Measurements from ENCODE around the gene TMEM150C. TPM values are rescaled to one million over a fixed set of nuclear protein-coding genes. Genes with fewer than 3 reads are reported as not detected.

The TMEM150C gene
- polyA plus RNA-seq, 2 of the 4 experiments (the other 2 are of a cell fraction), result 1.5 to 2.1 TPM

DNA sequence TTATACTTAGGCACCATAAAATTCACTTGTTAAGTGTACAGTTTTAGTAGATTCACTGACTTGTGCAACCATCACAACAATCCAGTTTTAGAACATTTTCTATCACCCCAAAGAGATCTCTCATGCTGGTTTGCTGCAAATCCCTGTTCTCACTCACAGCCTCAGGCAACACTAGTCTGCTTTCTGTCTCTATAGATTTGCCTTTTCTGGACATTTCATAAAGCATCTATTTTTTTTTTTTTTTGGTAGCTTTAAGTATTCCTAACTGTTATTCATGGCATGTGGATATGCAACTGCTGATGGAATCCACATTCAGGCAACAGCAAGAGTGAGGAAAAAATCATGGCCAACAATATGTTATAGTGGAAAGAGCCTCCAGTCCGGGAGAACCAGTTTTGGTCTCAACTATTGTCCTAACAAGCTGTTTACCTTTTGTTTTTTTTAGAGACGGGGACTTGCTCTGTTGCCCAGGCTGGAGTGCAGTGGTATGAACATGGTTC is 27.0 kb upstream of the TMEM150C start:
- Histone ChIP-seq H3K9me3 (no peaks in the 10 kb centered on the region), H3K4me3 (no peak overlapping the region), H3K27ac (no peak overlapping the region), H3K4me1 (no peaks in the 10 kb centered on the region), H3K4me2 (no peak overlapping the region)
- ATAC-seq, result no peak
- no peak for DNase-seq (ENCODE audit: low read depth in 1 of 2, low spot score in 1 of 2)
- WGBS (ENCODE audit: missing lambda C conversion rate), result 51% methylated on average over 2 of the region's 2 CpGs
- ChIA-PET CTCF (interaction anchor here (1.5 kb wide), 1 partner anchor 10 kb away, joined by 3 read pairs; no protein-coding TSS in a partner anchor), POLR2A (no interaction called here)
- no peak for FAIRE-seq
- TF ChIP-seq SMC3 (IDR thresholded peaks at IDR 0.05) (no peak), MAFK (IDR thresholded peaks at IDR 0.05; ENCODE audit: partially characterized antibody) (no peak), KDM5A (IDR thresholded peaks at IDR 0.05) (no peak), PHF8 (IDR thresholded peaks at IDR 0.05; ENCODE audit: borderline replicate concordance, low read depth) (no peak), TP53 (CRISPR knock-in tag; IDR thresholded peaks at IDR 0.05) (no peak), HOXA7 (CRISPR knock-in tag; IDR thresholded peaks at IDR 0.05) (no peak), FOXS1 (CRISPR knock-in tag; IDR thresholded peaks at IDR 0.05) (no peak), NR3C1 (IDR thresholded peaks at IDR 0.05) (no peak), MYC (IDR thresholded peaks at IDR 0.05; ENCODE audit: borderline replicate concordance, low read length) (no peak), HOXB13 (CRISPR knock-in tag; IDR thresholded peaks at IDR 0.05; ENCODE audit: low read depth) (no peak), ZFP36 (IDR thresholded peaks at IDR 0.05; ENCODE audit: borderline replicate concordance, partially characterized antibody) (no peak), RFX5 (IDR thresholded peaks at IDR 0.05) (no peak)
- TF ChIP-seq, protein P1, sequence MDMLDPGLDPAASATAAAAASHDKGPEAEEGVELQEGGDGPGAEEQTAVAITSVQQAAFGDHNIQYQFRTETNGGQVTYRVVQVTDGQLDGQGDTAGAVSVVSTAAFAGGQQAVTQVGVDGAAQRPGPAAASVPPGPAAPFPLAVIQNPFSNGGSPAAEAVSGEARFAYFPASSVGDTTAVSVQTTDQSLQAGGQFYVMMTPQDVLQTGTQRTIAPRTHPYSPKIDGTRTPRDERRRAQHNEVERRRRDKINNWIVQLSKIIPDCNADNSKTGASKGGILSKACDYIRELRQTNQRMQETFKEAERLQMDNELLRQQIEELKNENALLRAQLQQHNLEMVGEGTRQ (IDR thresholded peaks at IDR 0.05), result no peak
- TF ChIP-seq, protein P2, sequence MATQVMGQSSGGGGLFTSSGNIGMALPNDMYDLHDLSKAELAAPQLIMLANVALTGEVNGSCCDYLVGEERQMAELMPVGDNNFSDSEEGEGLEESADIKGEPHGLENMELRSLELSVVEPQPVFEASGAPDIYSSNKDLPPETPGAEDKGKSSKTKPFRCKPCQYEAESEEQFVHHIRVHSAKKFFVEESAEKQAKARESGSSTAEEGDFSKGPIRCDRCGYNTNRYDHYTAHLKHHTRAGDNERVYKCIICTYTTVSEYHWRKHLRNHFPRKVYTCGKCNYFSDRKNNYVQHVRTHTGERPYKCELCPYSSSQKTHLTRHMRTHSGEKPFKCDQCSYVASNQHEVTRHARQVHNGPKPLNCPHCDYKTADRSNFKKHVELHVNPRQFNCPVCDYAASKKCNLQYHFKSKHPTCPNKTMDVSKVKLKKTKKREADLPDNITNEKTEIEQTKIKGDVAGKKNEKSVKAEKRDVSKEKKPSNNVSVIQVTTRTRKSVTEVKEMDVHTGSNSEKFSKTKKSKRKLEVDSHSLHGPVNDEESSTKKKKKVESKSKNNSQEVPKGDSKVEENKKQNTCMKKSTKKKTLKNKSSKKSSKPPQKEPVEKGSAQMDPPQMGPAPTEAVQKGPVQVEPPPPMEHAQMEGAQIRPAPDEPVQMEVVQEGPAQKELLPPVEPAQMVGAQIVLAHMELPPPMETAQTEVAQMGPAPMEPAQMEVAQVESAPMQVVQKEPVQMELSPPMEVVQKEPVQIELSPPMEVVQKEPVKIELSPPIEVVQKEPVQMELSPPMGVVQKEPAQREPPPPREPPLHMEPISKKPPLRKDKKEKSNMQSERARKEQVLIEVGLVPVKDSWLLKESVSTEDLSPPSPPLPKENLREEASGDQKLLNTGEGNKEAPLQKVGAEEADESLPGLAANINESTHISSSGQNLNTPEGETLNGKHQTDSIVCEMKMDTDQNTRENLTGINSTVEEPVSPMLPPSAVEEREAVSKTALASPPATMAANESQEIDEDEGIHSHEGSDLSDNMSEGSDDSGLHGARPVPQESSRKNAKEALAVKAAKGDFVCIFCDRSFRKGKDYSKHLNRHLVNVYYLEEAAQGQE (IDR thresholded peaks at IDR 0.05), result no peak
- TF ChIP-seq, protein P3, sequence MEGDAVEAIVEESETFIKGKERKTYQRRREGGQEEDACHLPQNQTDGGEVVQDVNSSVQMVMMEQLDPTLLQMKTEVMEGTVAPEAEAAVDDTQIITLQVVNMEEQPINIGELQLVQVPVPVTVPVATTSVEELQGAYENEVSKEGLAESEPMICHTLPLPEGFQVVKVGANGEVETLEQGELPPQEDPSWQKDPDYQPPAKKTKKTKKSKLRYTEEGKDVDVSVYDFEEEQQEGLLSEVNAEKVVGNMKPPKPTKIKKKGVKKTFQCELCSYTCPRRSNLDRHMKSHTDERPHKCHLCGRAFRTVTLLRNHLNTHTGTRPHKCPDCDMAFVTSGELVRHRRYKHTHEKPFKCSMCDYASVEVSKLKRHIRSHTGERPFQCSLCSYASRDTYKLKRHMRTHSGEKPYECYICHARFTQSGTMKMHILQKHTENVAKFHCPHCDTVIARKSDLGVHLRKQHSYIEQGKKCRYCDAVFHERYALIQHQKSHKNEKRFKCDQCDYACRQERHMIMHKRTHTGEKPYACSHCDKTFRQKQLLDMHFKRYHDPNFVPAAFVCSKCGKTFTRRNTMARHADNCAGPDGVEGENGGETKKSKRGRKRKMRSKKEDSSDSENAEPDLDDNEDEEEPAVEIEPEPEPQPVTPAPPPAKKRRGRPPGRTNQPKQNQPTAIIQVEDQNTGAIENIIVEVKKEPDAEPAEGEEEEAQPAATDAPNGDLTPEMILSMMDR (IDR thresholded peaks at IDR 0.05), result no peak
- TF ChIP-seq, protein P4, sequence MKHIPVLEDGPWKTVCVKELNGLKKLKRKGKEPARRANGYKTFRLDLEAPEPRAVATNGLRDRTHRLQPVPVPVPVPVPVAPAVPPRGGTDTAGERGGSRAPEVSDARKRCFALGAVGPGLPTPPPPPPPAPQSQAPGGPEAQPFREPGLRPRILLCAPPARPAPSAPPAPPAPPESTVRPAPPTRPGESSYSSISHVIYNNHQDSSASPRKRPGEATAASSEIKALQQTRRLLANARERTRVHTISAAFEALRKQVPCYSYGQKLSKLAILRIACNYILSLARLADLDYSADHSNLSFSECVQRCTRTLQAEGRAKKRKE (CRISPR knock-in tag; IDR thresholded peaks at IDR 0.05; ENCODE audit: low read depth), result no peak

DNA sequence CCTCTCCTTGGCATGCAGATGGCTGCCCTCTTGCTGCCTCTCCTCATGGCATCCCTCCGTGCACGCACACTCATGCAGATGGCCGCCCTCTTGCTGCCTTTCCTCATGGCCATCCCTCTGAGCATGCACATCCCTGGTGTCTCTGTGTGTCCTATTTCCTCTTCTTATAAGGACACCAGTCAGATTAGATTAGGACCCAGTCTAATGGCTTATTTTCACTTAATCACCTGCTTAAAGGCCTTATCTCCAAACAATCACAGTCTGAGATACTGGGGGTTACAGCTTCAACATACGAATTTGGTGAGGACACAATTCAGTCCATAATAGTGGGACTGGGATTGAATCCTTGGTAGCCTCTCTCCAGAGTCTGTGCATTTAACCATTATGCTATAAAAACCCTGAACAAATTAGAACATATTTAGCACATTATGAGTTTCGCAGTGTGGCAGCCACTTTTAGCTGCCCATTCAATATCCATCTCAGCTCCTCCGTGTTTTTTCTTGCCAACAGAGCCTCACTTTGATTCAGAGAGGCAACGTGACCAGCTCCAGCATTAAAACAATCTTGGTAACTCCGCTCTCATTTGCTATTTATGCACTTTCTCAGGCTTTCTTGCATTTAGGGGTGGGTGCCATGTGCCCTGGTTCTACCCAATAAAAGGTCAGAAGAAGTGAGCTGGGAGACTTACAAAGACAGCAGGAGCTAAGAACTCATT is 26.2 kb upstream of the TMEM150C start:
- WGBS (ENCODE audit: missing lambda C conversion rate), result 61% methylated on average over 8 of the region's 8 CpGs
- no peaks in the 10 kb centered on the region for H3K4me1 ChIP-seq
- ATAC-seq, result no peak
- FAIRE-seq, result no peak
- no peaks in the 10 kb centered on the region for H3K9me3 ChIP-seq
- no peak overlapping the region for H3K4me2 ChIP-seq
- no peak overlapping the region for H3K4me3 ChIP-seq
- POLR2A ChIA-PET, result no interaction called here
- H3K27ac ChIP-seq, result no peak overlapping the region
- TF ChIP-seq, protein P5, sequence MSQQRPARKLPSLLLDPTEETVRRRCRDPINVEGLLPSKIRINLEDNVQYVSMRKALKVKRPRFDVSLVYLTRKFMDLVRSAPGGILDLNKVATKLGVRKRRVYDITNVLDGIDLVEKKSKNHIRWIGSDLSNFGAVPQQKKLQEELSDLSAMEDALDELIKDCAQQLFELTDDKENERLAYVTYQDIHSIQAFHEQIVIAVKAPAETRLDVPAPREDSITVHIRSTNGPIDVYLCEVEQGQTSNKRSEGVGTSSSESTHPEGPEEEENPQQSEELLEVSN (IDR thresholded peaks at IDR 0.05; ENCODE audit: borderline replicate concordance, low read depth), result no peak
- TF ChIP-seq RARB (CRISPR knock-in tag; IDR thresholded peaks at IDR 0.05), result no peak
- TF ChIP-seq FOSB (CRISPR knock-in tag; IDR thresholded peaks at IDR 0.05), result no peak
- no peak for TF ChIP-seq RCOR1 (IDR thresholded peaks at IDR 0.05; ENCODE audit: low read depth, low read length)
- TF ChIP-seq SMC3 (IDR thresholded peaks at IDR 0.05), result no peak
- no peak for TF ChIP-seq RNF2 (IDR thresholded peaks at IDR 0.05; ENCODE audit: borderline replicate concordance, low read depth)
- TF ChIP-seq, protein P6, sequence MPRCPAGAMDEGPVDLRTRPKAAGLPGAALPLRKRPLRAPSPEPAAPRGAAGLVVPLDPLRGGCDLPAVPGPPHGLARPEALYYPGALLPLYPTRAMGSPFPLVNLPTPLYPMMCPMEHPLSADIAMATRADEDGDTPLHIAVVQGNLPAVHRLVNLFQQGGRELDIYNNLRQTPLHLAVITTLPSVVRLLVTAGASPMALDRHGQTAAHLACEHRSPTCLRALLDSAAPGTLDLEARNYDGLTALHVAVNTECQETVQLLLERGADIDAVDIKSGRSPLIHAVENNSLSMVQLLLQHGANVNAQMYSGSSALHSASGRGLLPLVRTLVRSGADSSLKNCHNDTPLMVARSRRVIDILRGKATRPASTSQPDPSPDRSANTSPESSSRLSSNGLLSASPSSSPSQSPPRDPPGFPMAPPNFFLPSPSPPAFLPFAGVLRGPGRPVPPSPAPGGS (IDR thresholded peaks at IDR 0.05), result no peak
- TF ChIP-seq, protein P7, sequence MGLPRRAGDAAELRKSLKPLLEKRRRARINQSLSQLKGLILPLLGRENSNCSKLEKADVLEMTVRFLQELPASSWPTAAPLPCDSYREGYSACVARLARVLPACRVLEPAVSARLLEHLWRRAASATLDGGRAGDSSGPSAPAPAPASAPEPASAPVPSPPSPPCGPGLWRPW (IDR thresholded peaks at IDR 0.05), result no peak
- no peak for TF ChIP-seq ZFP36 (IDR thresholded peaks at IDR 0.05; ENCODE audit: borderline replicate concordance, partially characterized antibody)
- TF ChIP-seq, protein P3 (IDR thresholded peaks at IDR 0.05), result no peak
- DNase-seq (ENCODE audit: low read depth in 1 of 2, low spot score in 1 of 2), result no peak
- CTCF ChIA-PET, result interaction anchor here (1.5 kb wide), 1 partner anchor 9 kb away, joined by 3 read pairs; no protein-coding TSS in a partner anchor

All from A549 (cell line).